ENCODE measurements around the gene TK2.
"Not testable (repeated sequence)": the region's sequence is repeated elsewhere in the genome, so short reads cannot be mapped to it uniquely, and the experiment has no call there.

TK2 gene

GRCh38 chr16:66572356-66572755, 22.4 kb upstream of the TK2 start:
- no peak for DNase-seq (ENCODE audit: low read depth in 2 of 2)

DNA sequence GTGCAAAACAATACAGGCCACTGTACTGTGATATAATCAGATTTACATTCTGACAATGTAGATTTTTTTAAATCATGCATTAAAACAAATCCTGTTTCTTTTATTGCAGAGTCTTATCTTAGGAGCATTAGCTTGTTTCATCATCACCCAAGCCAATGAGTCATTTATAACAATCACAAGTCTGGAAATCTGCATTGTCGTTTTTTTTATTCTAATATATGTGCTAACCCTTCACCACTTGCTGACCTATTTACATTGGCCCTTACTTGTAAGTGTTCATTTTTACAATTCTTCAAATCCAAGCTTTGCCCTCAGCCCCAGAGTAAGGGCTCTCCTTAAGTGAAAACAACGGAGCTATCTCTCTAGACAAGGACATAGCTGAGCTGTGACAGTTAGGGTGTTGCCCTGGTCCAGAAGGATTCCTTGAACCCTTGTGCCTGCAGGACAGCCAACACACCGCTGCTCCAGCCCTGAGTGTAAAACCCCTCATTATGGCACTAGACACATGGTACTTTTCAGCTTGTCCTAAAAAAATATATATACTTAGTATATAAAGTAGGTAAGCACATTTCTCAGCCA, 20.0 kb upstream of the TK2 start:
- DNase-seq (ENCODE audit: low read depth in 2 of 2): no peak

- DNase-seq (ENCODE audit: low read depth in 2 of 2): no peak
Observed at GRCh38 chr16:66569131-66569530, 19.2 kb upstream of the TK2 start.

DNA sequence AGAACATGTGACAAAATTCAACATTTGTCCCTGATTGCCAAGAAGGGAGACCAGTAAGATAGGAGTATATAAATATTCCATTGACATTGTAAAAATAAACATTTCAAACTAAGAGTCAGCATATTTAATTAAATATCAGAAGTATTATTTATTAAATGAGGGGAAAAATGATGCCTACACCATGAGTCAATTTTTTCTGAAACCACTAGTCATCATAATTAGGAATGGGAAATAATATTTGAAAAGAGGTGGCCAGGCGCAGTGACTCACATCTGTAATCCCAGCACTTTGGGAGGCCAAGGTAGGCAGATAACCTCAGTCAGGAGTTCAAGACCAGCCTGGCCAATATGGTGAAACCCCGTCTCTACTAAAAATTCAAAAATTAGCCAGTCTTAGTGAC, 18.4 kb upstream of the TK2 start:
- no peak for DNase-seq (ENCODE audit: low read depth in 2 of 2)

DNA sequence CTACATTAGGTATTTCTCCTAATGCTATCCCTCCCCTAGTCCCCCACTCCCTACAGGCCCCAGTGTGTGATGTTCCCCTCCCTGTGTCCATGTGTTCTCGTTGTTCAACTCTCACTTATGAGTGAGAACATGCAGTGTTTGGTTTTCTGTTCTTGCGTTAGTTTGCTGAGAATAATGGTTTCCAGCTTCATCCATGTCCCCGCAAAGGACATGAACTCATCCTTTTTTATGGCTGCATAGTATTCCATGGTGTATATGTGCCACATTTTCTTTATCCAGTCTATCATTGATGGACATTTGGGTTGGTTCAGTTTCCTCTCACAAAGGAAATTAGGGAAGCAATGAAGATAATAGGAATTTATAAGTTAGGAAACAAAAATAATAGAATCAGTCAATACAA, 17.3 kb upstream of the TK2 start:
- not testable (repeated sequence) for DNase-seq (ENCODE audit: low read depth in 2 of 2)

- no peak for DNase-seq (ENCODE audit: low read depth in 2 of 2)
Observed at GRCh38 chr16:66566051-66566901, 16.4 kb upstream of the TK2 start, which contains the start of gene CMTM1. CMTM1 (plus strand) TSS chr16:66566439; CDS start chr16:66566514, 75 bp downstream.

- no peak for DNase-seq (ENCODE audit: low read depth in 2 of 2)
Observed at GRCh38 chr16:66563574-66564334, 13.8 kb upstream of the TK2 start.

DNA sequence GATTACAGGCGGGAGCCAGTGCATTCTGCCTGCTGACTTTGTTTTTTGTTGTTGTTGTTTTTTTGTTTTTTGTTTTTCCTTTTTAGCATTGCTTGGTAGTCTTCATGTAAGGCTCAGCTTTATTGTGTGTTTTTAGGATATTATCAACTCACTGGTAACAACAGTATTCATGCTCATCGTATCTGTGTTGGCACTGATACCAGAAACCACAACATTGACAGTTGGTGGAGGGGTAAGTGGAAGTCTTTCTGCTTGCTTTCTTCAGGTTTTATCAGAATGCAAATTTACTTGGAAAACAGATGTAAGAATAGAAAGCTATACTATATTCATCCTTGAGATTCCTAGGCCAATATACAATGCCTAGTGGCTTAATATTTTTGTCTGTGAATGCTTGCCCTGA, 13.1 kb upstream of the TK2 start:
- no peak for DNase-seq (ENCODE audit: low read depth in 2 of 2)

- DNase-seq (ENCODE audit: low read depth in 2 of 2): no peak
Observed at GRCh38 chr16:66562409-66562808, 12.5 kb upstream of the TK2 start.

DNA sequence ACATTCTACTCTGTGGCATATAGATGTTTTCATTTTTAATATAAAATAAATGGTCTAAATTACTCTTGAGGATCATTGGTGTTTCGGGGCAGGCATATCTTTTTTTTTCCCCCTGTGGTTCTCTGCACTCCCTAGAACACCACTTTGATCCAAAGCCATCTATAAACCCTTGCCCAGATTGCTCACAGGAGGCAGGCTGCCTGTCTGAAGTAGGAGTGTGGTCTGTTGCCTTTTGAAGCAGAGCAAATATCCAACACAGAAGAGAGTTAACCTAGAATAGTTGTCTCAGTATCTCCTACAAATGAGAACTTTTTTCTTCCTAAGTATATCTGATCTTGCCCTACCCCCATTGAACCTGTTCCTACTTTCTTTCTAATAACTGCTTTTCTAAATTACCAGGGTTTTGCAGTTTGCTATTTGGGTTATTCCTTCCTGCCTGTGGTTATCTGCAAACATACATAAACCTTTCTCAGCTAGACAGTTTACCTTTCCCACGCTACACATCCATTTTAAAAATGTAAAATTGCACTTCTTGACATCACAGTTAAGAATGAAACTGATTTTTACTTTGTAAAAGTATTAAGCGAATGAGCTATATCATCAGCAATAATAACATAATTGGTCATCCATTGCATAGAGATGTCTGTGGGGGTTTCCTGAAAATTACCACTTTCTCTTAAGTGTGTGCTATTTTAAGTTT, 11.6 kb upstream of the TK2 start:
- DNase-seq (ENCODE audit: low read depth in 2 of 2): no peak

- no peak for DNase-seq (ENCODE audit: low read depth in 2 of 2)
Observed at GRCh38 chr16:66560107-66560506, 10.2 kb upstream of the TK2 start.

DNA sequence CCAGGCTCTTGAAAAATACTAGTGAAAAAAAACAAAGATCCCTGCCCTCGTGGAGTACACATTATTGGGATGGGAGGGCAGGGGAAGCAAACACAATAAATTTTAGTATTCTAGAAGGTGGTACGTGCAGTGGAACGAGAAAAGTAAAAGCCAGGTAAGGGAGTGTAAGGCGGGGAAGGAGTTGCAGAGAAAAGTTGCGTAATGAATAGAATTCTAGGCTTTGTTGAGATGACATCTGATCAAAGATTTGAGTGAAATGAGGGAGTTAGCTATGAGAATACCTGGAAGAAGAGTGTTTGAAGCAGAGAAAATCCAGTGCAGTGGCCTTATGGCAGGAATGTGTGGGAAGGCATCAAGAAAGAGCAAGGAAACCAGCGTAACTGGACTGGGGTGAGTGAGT, 4.6 kb upstream of the TK2 start:
- DNase-seq (ENCODE audit: low read depth in 2 of 2): no peak

DNA sequence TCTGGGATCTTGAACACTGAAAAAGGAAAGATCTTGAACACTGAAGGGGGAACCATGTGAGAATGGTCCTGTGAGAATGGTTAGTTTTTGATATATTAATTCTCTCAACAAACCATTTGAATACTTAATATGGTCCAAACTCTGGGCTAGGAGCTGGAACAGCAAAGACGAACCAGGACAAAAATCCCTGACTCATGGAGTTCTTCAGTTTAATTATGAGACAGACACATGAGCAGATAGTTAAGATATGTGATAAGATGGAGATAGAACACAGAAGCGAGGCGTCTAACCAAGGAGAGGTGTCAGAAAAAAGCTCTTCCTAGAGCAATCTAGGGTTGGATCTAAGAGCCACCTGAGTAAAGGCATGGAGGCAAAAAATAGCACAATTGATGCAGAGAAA, 4.1 kb upstream of the TK2 start:
- DNase-seq (ENCODE audit: low read depth in 2 of 2): no peak

- no peak for DNase-seq (ENCODE audit: low read depth in 2 of 2)
Observed at GRCh38 chr16:66553223-66553622, 3.3 kb upstream of the TK2 start.

- peak; percentile 80 to 85 for DNase-seq (ENCODE audit: low read depth in 2 of 2)
Observed at GRCh38 chr16:66552286-66553177, 2.6 kb upstream of the TK2 start, which contains the start of gene CKLF. CKLF (plus strand) TSS chr16:66552576; CDS start chr16:66552716, 140 bp downstream.

GRCh38 chr16:66551788-66552285, 1.9 kb upstream of the TK2 start:
- no peak for DNase-seq (ENCODE audit: low read depth in 2 of 2)

GRCh38 chr16:66551348-66551759, 1.4 kb upstream of the TK2 start:
- peak; percentile 17 to 29 for DNase-seq (ENCODE audit: low read depth in 2 of 2)

GRCh38 chr16:66548868-66549267, 1.1 kb downstream of the TK2 start:
- no peak for DNase-seq (ENCODE audit: low read depth in 2 of 2)

DNA sequence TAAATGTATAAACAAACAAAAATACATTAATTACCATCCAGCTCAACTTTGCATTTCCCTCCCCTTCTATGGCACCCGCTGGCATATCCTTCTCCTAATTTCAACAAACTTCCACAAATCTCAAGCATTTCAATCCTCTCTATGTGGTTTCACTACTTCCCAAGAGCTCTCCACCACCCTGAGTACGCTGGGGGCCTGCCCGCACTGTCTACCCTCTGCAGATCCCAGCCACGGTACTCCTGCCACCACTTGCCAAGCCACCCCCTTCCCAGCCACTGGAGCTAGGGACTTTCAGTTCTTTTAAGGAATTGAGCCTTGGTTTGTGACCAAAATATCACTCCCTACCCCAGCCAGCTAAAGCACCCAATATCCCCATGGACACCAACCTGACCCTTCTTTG, 1.9 kb downstream of the TK2 start:
- no peak for DNase-seq (ENCODE audit: low read depth in 2 of 2)

GRCh38 chr16:66547101-66547989, 2.6 kb downstream of the TK2 start:
- no peak for DNase-seq (ENCODE audit: low read depth in 2 of 2)
